Thoracic aorta (tissue), 2 donors: ENCODE results near the gene BCL2L13. TPM values are rescaled to one million over a fixed set of nuclear protein-coding genes. Genes with fewer than 3 reads are reported as not detected.
"Not testable (repeated sequence)": the region's sequence is repeated elsewhere in the genome, so short reads cannot be mapped to it uniquely, and the experiment has no call there.

Experiments
- ATAC-seq: fragments of 150-250 bp; one replicate; pipeline ENCODE4 v1.8.0; 2017; ENCODE audit warnings: low read depth; ENCODE audit not compliant: insufficient number of reproducible peaks, low FRiP score
- DNase-seq: peaks from one replicate; pipeline ENCODE4 v3.0.0-alpha.2; 2020; ENCODE audit warnings: low spot score
- H3K27ac ChIP-seq, 2 donors: fragments of 200-600 bp; sonication (generic); 1 replicate in 1 of 2; 2 replicates in 1 of 2; pipeline ENCODE4 v1.5.1; 2016; ENCODE audit warnings: mild to moderate bottlenecking in 2 of 2, moderate library complexity in 2 of 2
- H3K27me3 ChIP-seq: fragments of 200-600 bp; sonication (generic); replicated peaks from 2 replicates; pipeline ENCODE4 v1.6.0; 2016; ENCODE audit warnings: mild to moderate bottlenecking; ENCODE audit not compliant: insufficient read depth
- H3K36me3 ChIP-seq: fragments of 200-600 bp; sonication (generic); one replicate; pipeline ENCODE4 v1.5.1; 2016
- H3K4me1 ChIP-seq, 2 donors: fragments of 200-600 bp; sonication (generic); 1 replicate in 1 of 2; 2 replicates in 1 of 2; pipeline versions ENCODE4 v1.5.1 to v1.6.0; 2016; ENCODE audit warnings: low read depth in 2 of 2, mild to moderate bottlenecking in 1 of 2; ENCODE audit not compliant: control insufficient read depth in 1 of 2
- H3K4me3 ChIP-seq: fragments of 200-600 bp; sonication (generic); 2 replicates; pipeline ENCODE4 v1.5.1; 2016; ENCODE audit warnings: mild to moderate bottlenecking
- H3K9me3 ChIP-seq: fragments of 200-600 bp; sonication (generic); 2 replicates; pipeline ENCODE4 v1.5.1; 2016
- CTCF ChIP-seq: fragments of 200-600 bp; sonication (generic); IDR thresholded peaks from one replicate; pipeline ENCODE4 v1.5.1; 2019; ENCODE audit warnings: antibody characterized with exemption
- total RNA-seq, 2 donors: library from RNA; depleted of rRNA; stranded (reverse); fragments of >200 nt; gene quantifications; one replicate each; pipeline versions ENCODE4 v1.1.0 to v1.2.3, GENCODE V29; 2016

BCL2L13 gene
- total RNA-seq, 2 donors from 2014 or later: 38.0 to 43.4 TPM

GRCh38 chr22:17634696-17635095, 3.9 kb upstream of the BCL2L13 start:
- no peaks in the 10 kb centered on the region for H3K27me3 ChIP-seq
- H3K4me3 ChIP-seq: no peak overlapping the region
- peaks cover 4 to 10% of the 10 kb centered on the region in 2 donors for H3K4me1 ChIP-seq
- no peak for TF ChIP-seq CTCF
- DNase-seq (no peak), ATAC-seq (no peak)
- H3K36me3 ChIP-seq: no peaks in the 10 kb centered on the region
- no peak overlapping the region for H3K27ac ChIP-seq
- H3K9me3 ChIP-seq: no peaks in the 10 kb centered on the region

GRCh38 chr22:17636850-17637249, 1.7 kb upstream of the BCL2L13 start:
- not testable (repeated sequence) for H3K36me3 ChIP-seq, H3K4me3 ChIP-seq, H3K9me3 ChIP-seq, H3K27ac ChIP-seq, H3K27me3 ChIP-seq, DNase-seq, ATAC-seq
- H3K4me1 ChIP-seq: peaks cover 9 to 15% of the 10 kb centered on the region in 2 donors

GRCh38 chr22:17637490-17638181, 921 bp upstream of the BCL2L13 start:
- Histone ChIP-seq H3K27me3 (no peaks in the 10 kb centered on the region), H3K36me3 (no peaks in the 10 kb centered on the region), H3K27ac (peak overlapping the region; percentile 99), H3K4me1 (peaks cover 9 to 15% of the 10 kb centered on the region in 2 donors), H3K9me3 (no peaks in the 10 kb centered on the region), H3K4me3 (peak overlapping the region; percentile 78)
- ATAC-seq (peak; percentile 11), DNase-seq (no peak)
- no peak for TF ChIP-seq CTCF

- no peaks in the 10 kb centered on the region for H3K9me3 ChIP-seq
- H3K27me3 ChIP-seq: no peaks in the 10 kb centered on the region
- ATAC-seq (peak; percentile 45), DNase-seq (no peak)
- H3K4me1 ChIP-seq: peaks cover 9 to 15% of the 10 kb centered on the region in 2 donors
- H3K4me3 ChIP-seq: peak overlapping the region; percentile 78
- TF ChIP-seq CTCF: no peak
- H3K36me3 ChIP-seq: no peaks in the 10 kb centered on the region
- H3K27ac ChIP-seq: peak overlapping the region; percentile 99
Observed at GRCh38 chr22:17638182-17638431, 450 bp upstream of the BCL2L13 start.

GRCh38 chr22:17639247-17639741, 737 bp downstream of the BCL2L13 start:
- Histone ChIP-seq H3K27me3 (no peaks in the 10 kb centered on the region), H3K4me3 (peak overlapping the region; percentile 78), H3K27ac (peak overlapping the region; percentile 99), H3K9me3 (no peaks in the 10 kb centered on the region), H3K4me1 (peaks cover 9 to 15% of the 10 kb centered on the region in 2 donors), H3K36me3 (peaks cover 2% of the 10 kb centered on the region)
- ATAC-seq: no peak
- DNase-seq: no peak
- TF ChIP-seq CTCF: no peak

GRCh38 chr22:17641269-17641668, 2.7 kb downstream of the BCL2L13 start:
- Histone ChIP-seq H3K4me1 (peaks cover 9 to 15% of the 10 kb centered on the region in 2 donors), H3K4me3 (no peak overlapping the region), H3K27ac (no peak overlapping the region), H3K36me3 (peaks cover 2% of the 10 kb centered on the region), H3K9me3 (no peaks in the 10 kb centered on the region), H3K27me3 (no peaks in the 10 kb centered on the region)
- TF ChIP-seq CTCF: no peak
- no peak for ATAC-seq
- DNase-seq: no peak

GRCh38 chr22:17642357-17642756, 3.8 kb downstream of the BCL2L13 start:
- not testable (repeated sequence) for H3K36me3 ChIP-seq, ATAC-seq, H3K9me3 ChIP-seq, H3K27me3 ChIP-seq, H3K4me3 ChIP-seq, H3K27ac ChIP-seq, DNase-seq
- H3K4me1 ChIP-seq: peaks cover 9 to 15% of the 10 kb centered on the region in 2 donors
